KMS-11 (cell line): ENCODE results near the gene COL26A1.
"Not testable (repeated sequence)": the region's sequence is repeated elsewhere in the genome, so short reads cannot be mapped to it uniquely, and the experiment has no call there.

Experiments used
- H2AFZ ChIP-seq: fragments of 200-600 bp; sonication (generic); 2 replicates; pipeline ENCODE4 v1.6.1; 2016; ENCODE audit warnings: antibody characterized with exemption, mixed run types, low read depth
- H3K27ac ChIP-seq: fragments of 200-600 bp; sonication (generic); 2 replicates; pipeline ENCODE4 v1.6.1; 2016; ENCODE audit warnings: mild to moderate bottlenecking, mixed run types
- H3K27me3 ChIP-seq: fragments of 200-600 bp; sonication (generic); 2 replicates; pipeline ENCODE4 v1.6.1; 2017; ENCODE audit warnings: mild to moderate bottlenecking, low read depth, mixed run types, moderate library complexity; ENCODE audit not compliant: insufficient read depth
- H3K36me3 ChIP-seq: fragments of 200-600 bp; sonication (generic); 2 replicates; pipeline ENCODE4 v1.6.1; 2017; ENCODE audit warnings: mild to moderate bottlenecking, mixed run types; ENCODE audit not compliant: insufficient read depth
- H3K4me1 ChIP-seq: fragments of 200-600 bp; sonication (generic); 2 replicates; pipeline ENCODE4 v1.6.1; 2016; ENCODE audit warnings: mild to moderate bottlenecking, low read depth, mixed run types; ENCODE audit not compliant: poor library complexity, severe bottlenecking
- H3K4me2 ChIP-seq: fragments of 200-600 bp; sonication (generic); 2 replicates; pipeline ENCODE4 v1.7.0; 2016; ENCODE audit warnings: mild to moderate bottlenecking, mixed run types
- H3K4me3 ChIP-seq: fragments of 200-600 bp; sonication (generic); IDR thresholded peaks from 2 replicates; pipeline ENCODE4 v1.6.1; 2017; ENCODE audit warnings: low read depth, low read length, mixed read lengths; ENCODE audit not compliant: insufficient read depth
- H3K79me2 ChIP-seq: fragments of 200-600 bp; sonication (generic); 2 replicates; pipeline ENCODE4 v1.6.1; 2016; ENCODE audit warnings: low read depth, mixed run types; ENCODE audit not compliant: insufficient read depth
- H3K9ac ChIP-seq: fragments of 200-600 bp; sonication (generic); 2 replicates; pipeline ENCODE4 v1.6.1; 2016; ENCODE audit warnings: mild to moderate bottlenecking, mixed run types
- H4K20me1 ChIP-seq: fragments of 200-600 bp; sonication (generic); 2 replicates; pipeline ENCODE4 v1.6.1; 2016; ENCODE audit warnings: mild to moderate bottlenecking, mixed run types; ENCODE audit not compliant: insufficient read depth
- TF ChIP-seq, protein P1 (sequence below): fragments of 200-600 bp; sonication (generic); conservative IDR thresholded peaks from 2 replicates; pipeline ENCODE4 v1.6.1; 2017; ENCODE audit warnings: low read depth, mild to moderate bottlenecking, antibody characterized with exemption, low read length, moderate library complexity, mixed read lengths

Gene COL26A1

DNA sequence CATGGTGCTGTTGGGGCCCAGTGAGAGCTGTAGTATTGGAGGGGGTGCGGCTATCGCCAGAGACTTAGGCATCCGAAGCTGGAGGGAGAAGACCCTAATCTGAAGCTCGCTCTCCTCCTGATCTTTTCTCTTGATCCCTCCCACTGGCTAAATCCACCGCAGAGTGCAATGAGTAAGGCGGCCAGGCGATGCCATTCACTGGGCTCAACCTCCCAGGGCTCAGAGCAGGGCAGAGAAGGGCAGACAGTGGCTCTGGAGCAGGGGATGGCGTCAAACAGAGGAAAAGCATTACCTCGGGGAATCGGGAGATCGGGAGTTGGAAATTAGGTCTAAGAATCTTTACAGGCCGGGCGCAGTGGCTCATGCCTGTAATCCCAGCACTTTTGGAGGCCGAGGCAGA lies 22.3 kb upstream of the COL26A1 start:
- H4K20me1 ChIP-seq: no peaks in the 10 kb centered on the region
- no peaks in the 10 kb centered on the region for H3K36me3 ChIP-seq
- H3K27ac ChIP-seq: no peak overlapping the region
- no peak overlapping the region for H3K9ac ChIP-seq
- H3K4me2 ChIP-seq: no peak overlapping the region
- TF ChIP-seq, protein P1, sequence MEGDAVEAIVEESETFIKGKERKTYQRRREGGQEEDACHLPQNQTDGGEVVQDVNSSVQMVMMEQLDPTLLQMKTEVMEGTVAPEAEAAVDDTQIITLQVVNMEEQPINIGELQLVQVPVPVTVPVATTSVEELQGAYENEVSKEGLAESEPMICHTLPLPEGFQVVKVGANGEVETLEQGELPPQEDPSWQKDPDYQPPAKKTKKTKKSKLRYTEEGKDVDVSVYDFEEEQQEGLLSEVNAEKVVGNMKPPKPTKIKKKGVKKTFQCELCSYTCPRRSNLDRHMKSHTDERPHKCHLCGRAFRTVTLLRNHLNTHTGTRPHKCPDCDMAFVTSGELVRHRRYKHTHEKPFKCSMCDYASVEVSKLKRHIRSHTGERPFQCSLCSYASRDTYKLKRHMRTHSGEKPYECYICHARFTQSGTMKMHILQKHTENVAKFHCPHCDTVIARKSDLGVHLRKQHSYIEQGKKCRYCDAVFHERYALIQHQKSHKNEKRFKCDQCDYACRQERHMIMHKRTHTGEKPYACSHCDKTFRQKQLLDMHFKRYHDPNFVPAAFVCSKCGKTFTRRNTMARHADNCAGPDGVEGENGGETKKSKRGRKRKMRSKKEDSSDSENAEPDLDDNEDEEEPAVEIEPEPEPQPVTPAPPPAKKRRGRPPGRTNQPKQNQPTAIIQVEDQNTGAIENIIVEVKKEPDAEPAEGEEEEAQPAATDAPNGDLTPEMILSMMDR: no peak
- peaks cover 50% of the 10 kb centered on the region for H3K27me3 ChIP-seq
- H2AFZ ChIP-seq: no peak overlapping the region
- no peaks in the 10 kb centered on the region for H3K79me2 ChIP-seq
- H3K4me1 ChIP-seq: no peaks in the 10 kb centered on the region
- H3K4me3 ChIP-seq: no peak overlapping the region

GRCh38 chr7:101342892-101343291 lies 19.8 kb upstream of the COL26A1 start:
- Histone ChIP-seq H2AFZ (no peak overlapping the region), H3K27me3 (peaks cover 48% of the 10 kb centered on the region), H3K79me2 (no peaks in the 10 kb centered on the region), H3K36me3 (no peaks in the 10 kb centered on the region), H4K20me1 (no peaks in the 10 kb centered on the region), H3K9ac (no peak overlapping the region), H3K4me1 (no peaks in the 10 kb centered on the region), H3K4me2 (no peak overlapping the region), H3K27ac (no peak overlapping the region), H3K4me3 (no peak overlapping the region)
- TF ChIP-seq, protein P1: no peak

GRCh38 chr7:101347477-101347876 lies 15.2 kb upstream of the COL26A1 start:
- Histone ChIP-seq H3K36me3 (no peaks in the 10 kb centered on the region), H3K4me1 (no peaks in the 10 kb centered on the region), H3K79me2 (no peaks in the 10 kb centered on the region), H3K4me2 (no peak overlapping the region), H3K9ac (no peak overlapping the region), H2AFZ (no peak overlapping the region), H3K27ac (no peak overlapping the region), H4K20me1 (no peaks in the 10 kb centered on the region), H3K27me3 (peaks cover 34% of the 10 kb centered on the region), H3K4me3 (no peak overlapping the region)
- TF ChIP-seq, protein P1: no peak

- peaks cover 31% of the 10 kb centered on the region; the same call in 1 of the 2 replicates for H3K27me3 ChIP-seq
- not testable (repeated sequence) for H3K4me3 ChIP-seq, H3K4me1 ChIP-seq, H3K9ac ChIP-seq, H3K4me2 ChIP-seq, H2AFZ ChIP-seq, H3K79me2 ChIP-seq, H3K36me3 ChIP-seq, H4K20me1 ChIP-seq, H3K27ac ChIP-seq
Measured at GRCh38 chr7:101348456-101349067, 14.1 kb upstream of the COL26A1 start.

- H3K36me3 ChIP-seq, H3K4me2 ChIP-seq, H2AFZ ChIP-seq, H3K4me3 ChIP-seq, H3K27ac ChIP-seq, H3K79me2 ChIP-seq, H3K4me1 ChIP-seq, H3K9ac ChIP-seq, H4K20me1 ChIP-seq: not testable (repeated sequence)
- peaks cover 30% of the 10 kb centered on the region; the same call in 1 of the 2 replicates for H3K27me3 ChIP-seq
Measured at GRCh38 chr7:101349300-101349699, 13.4 kb upstream of the COL26A1 start.
